MM.1S (cell line): ENCODE results near the gene SLC9A5.

Experiments used
- DNase-seq: peaks from one replicate; pipeline ENCODE4 v3.0.0-alpha.2; 2015
- H2AFZ ChIP-seq: fragments of 300-600 bp; sonication (generic); 2 replicates; pipeline ENCODE4 v1.6.0; 2016; ENCODE audit warnings: antibody characterized with exemption, low read length
- H3F3A ChIP-seq: fragments of 300-600 bp; sonication (generic); 2 replicates; pipeline ENCODE4 v1.6.1; 2016; ENCODE audit warnings: mild to moderate bottlenecking, antibody characterized with exemption, low read length, moderate library complexity, mixed read lengths; ENCODE audit not compliant: insufficient read depth
- H3K27ac ChIP-seq: fragments of 300-600 bp; sonication (generic); 2 replicates; pipeline ENCODE4 v1.5.1; 2016; ENCODE audit warnings: mild to moderate bottlenecking, low read length
- H3K27me3 ChIP-seq: fragments of 300-600 bp; sonication (generic); replicated peaks from 2 replicates; pipeline ENCODE4 v1.6.0; 2016; ENCODE audit warnings: low read length; ENCODE audit not compliant: insufficient read depth
- H3K36me3 ChIP-seq: fragments of 300-600 bp; sonication (generic); replicated peaks from 2 replicates; pipeline ENCODE4 v1.6.1; 2016; ENCODE audit warnings: mild to moderate bottlenecking, low read length, mixed read lengths; ENCODE audit not compliant: insufficient read depth
- H3K4me1 ChIP-seq: fragments of 300-600 bp; sonication (generic); 2 replicates; pipeline ENCODE4 v1.6.1; 2016; ENCODE audit warnings: low read length, mixed read lengths
- H3K4me2 ChIP-seq: fragments of 300-600 bp; sonication (generic); 2 replicates; pipeline ENCODE4 v1.6.0; 2016; ENCODE audit warnings: low read depth, low read length
- H3K4me3 ChIP-seq: fragments of 300-600 bp; sonication (generic); 2 replicates; pipeline ENCODE4 v1.5.1; 2016; ENCODE audit warnings: low read length, mixed read lengths
- H3K79me2 ChIP-seq: fragments of 300-600 bp; sonication (generic); 2 replicates; pipeline ENCODE4 v1.6.1; 2016; ENCODE audit warnings: mixed run types, low read length, mixed read lengths
- H3K9ac ChIP-seq: fragments of 300-600 bp; sonication (generic); 2 replicates; pipeline ENCODE4 v1.6.1; 2016; ENCODE audit warnings: low read length, mixed read lengths
- H3K9me2 ChIP-seq: fragments of 300-600 bp; sonication (generic); replicated peaks from 2 replicates; pipeline ENCODE4 v1.6.1; 2016; ENCODE audit warnings: mild to moderate bottlenecking, low read length, mixed read lengths; ENCODE audit not compliant: insufficient read depth
- H3K9me3 ChIP-seq: fragments of 300-600 bp; sonication (generic); replicated peaks from 2 replicates; pipeline ENCODE4 v1.6.1; 2016; ENCODE audit warnings: mild to moderate bottlenecking, low read length, mixed read lengths; ENCODE audit not compliant: insufficient read depth
- H4K20me1 ChIP-seq: fragments of 300-600 bp; sonication (generic); 2 replicates; pipeline ENCODE4 v1.6.1; 2016; ENCODE audit warnings: mild to moderate bottlenecking, low read length, moderate library complexity, mixed read lengths; ENCODE audit not compliant: insufficient read depth
- CTCF ChIP-seq: fragments of 300-600 bp; sonication (generic); IDR thresholded peaks from 2 replicates; pipeline ENCODE4 v1.5.1; 2016; ENCODE audit warnings: antibody characterized with exemption, low read length, mixed read lengths
- EZH2 ChIP-seq: fragments of 300-600 bp; sonication (generic); optimal IDR thresholded peaks from 2 replicates; pipeline ENCODE3; 2017; ENCODE audit warnings: low read depth, mild to moderate bottlenecking, antibody characterized with exemption, low read length, mixed read lengths
- EZH2phosphoT487 ChIP-seq: fragments of 300-600 bp; sonication (generic); IDR thresholded peaks from 2 replicates; pipeline ENCODE4 v1.6.1; 2018; ENCODE audit warnings: antibody characterized with exemption, low read length

Gene SLC9A5

GRCh38 chr16:67287960-67288359 is 39.2 kb downstream of the SLC9A5 start:
- Histone ChIP-seq H2AFZ (no peak overlapping the region), H3K4me2 (no peak overlapping the region), H3F3A (no peaks in the 10 kb centered on the region), H4K20me1 (no peaks in the 10 kb centered on the region), H3K9me3 (no peaks in the 10 kb centered on the region), H3K27ac (no peak overlapping the region), H3K9ac (no peak overlapping the region), H3K4me1 (no peaks in the 10 kb centered on the region), H3K4me3 (no peak overlapping the region), H3K27me3 (no peaks in the 10 kb centered on the region), H3K36me3 (no peaks in the 10 kb centered on the region), H3K9me2 (no peaks in the 10 kb centered on the region), H3K79me2 (no peaks in the 10 kb centered on the region)
- no peak for DNase-seq
- TF ChIP-seq EZH2phosphoT487: no peak
- TF ChIP-seq EZH2: no peak
- no peak for TF ChIP-seq CTCF

GRCh38 chr16:67291461-67291860 is 42.7 kb downstream of the SLC9A5 start:
- Histone ChIP-seq H3K27me3 (peaks cover 15% of the 10 kb centered on the region; the same call in 1 of the 2 replicates), H3K79me2 (no peaks in the 10 kb centered on the region), H3K9me2 (no peaks in the 10 kb centered on the region), H3K36me3 (no peaks in the 10 kb centered on the region), H3F3A (no peaks in the 10 kb centered on the region), H3K4me2 (no peak overlapping the region), H3K9me3 (no peaks in the 10 kb centered on the region), H3K9ac (no peak overlapping the region), H3K4me1 (no peaks in the 10 kb centered on the region), H3K4me3 (no peak overlapping the region), H4K20me1 (no peaks in the 10 kb centered on the region), H3K27ac (no peak overlapping the region), H2AFZ (no peak overlapping the region)
- no peak for TF ChIP-seq EZH2phosphoT487
- TF ChIP-seq EZH2: no peak
- no peak for TF ChIP-seq CTCF
- no peak for DNase-seq

GRCh38 chr16:67294171-67294757 is 45.5 kb downstream of the SLC9A5 start:
- Histone ChIP-seq H3K4me2 (no peak overlapping the region), H3K4me1 (no peaks in the 10 kb centered on the region), H3K4me3 (no peak overlapping the region), H3K9ac (no peak overlapping the region), H4K20me1 (no peaks in the 10 kb centered on the region), H3K27me3 (peaks cover 15% of the 10 kb centered on the region; the same call in 1 of the 2 replicates), H3K9me2 (no peaks in the 10 kb centered on the region), H3K79me2 (no peaks in the 10 kb centered on the region), H3F3A (no peaks in the 10 kb centered on the region), H3K36me3 (no peaks in the 10 kb centered on the region), H2AFZ (no peak overlapping the region), H3K27ac (no peak overlapping the region), H3K9me3 (no peaks in the 10 kb centered on the region)
- no peak for DNase-seq
- TF ChIP-seq EZH2 (no peak), CTCF (no peak), EZH2phosphoT487 (no peak)
